ENCODE data around the gene TDP1.
"Not testable (repeated sequence)": the region's sequence is repeated elsewhere in the genome, so short reads cannot be mapped to it uniquely, and the experiment has no call there.

The TDP1 gene

DNA sequence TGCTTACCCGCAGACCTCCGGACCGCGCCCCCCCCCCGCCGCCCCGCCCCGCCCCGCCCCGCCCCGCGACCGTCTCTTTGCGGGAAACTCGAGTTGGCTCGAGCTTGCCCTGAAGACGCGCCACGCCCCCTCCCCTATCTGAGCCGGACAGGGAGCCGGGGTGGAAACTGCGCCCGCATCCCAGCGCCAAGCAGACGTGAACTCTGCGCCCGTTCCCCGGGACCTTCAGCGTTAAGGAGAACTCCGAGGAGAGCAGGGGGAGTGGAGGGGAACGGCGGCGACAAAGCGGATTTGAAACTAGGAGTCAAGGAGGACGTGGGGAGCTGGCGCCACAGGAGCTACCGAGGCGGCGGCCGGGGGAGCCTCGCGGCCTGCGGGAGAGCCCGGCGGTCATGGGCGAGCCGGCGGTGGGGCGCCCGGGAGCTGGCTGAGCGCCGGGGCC is 106.0 kb downstream of the TDP1 start, which contains the start of gene KCNK13:
Gene KCNK13, plus strand, starts transcription at position 310 of the 442 bp plus-strand sequence. CDS start 212 bp downstream, outside the sequence.
- WGBS (ENCODE audit: insufficient coverage, insufficient read length), result no CpG with 5 or more reads among the region's 52 CpGs
- Histone ChIP-seq H3K4me3 (ENCODE audit: low read length) (peak within 1 kb of the TSS; percentile 63; the same call in 1 of the 2 replicates), H3K27me3 (ENCODE audit: control insufficient read depth, insufficient read depth, low read length) (peaks cover 33% of the 10 kb centered on the region), H3K4me1 (ENCODE audit: control insufficient read depth, insufficient read depth, low read length) (no peaks in the 10 kb centered on the region), H3K36me3 (ENCODE audit: control insufficient read depth, insufficient read depth, low read length) (no peaks in the 10 kb centered on the region; the same call in 1 of the 2 replicates), H3K27ac (ENCODE audit: low read length) (no peak within 1 kb of the TSS), H3K9me3 (ENCODE audit: control insufficient read depth, insufficient read depth, low read length) (no peaks in the 10 kb centered on the region)
- DNase-seq (ENCODE audit: low read depth, low spot score), result no peak

DNA sequence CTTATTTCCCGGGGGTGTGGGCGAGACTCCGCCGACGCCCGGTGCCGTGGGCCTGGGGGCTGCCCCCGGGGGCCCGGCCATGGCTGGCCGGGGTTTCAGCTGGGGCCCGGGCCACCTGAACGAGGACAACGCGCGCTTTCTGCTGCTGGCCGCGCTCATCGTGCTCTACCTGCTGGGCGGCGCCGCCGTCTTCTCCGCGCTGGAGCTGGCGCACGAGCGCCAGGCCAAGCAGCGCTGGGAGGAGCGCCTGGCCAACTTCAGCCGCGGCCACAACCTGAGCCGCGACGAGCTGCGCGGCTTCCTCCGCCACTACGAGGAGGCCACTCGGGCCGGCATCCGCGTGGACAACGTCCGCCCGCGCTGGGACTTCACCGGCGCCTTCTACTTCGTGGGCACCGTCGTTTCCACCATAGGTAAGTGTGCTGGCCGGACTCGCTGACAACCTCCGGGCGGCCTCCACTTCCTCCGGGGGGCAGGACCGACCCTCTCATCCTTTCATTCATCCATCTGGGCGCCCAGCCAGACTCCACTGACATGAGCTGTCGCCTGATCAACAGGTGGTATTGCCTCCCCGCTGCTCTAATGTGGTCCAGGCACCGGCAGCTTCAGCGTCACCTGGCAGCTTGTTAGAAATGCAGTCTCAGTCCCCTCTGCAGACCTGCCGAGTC is 106.5 kb downstream of the TDP1 start:
- no CpG with 5 or more reads among the region's 63 CpGs for WGBS (ENCODE audit: insufficient coverage, insufficient read length)
- Histone ChIP-seq H3K27ac (ENCODE audit: low read length) (no peak overlapping the region), H3K4me1 (ENCODE audit: control insufficient read depth, insufficient read depth, low read length) (no peaks in the 10 kb centered on the region), H3K9me3 (ENCODE audit: control insufficient read depth, insufficient read depth, low read length) (no peaks in the 10 kb centered on the region), H3K36me3 (ENCODE audit: control insufficient read depth, insufficient read depth, low read length) (no peaks in the 10 kb centered on the region; the same call in 1 of the 2 replicates), H3K27me3 (ENCODE audit: control insufficient read depth, insufficient read depth, low read length) (peaks cover 33% of the 10 kb centered on the region), H3K4me3 (ENCODE audit: low read length) (peak overlapping the region; percentile 39; the same call in 1 of the 2 replicates)
- no peak for DNase-seq (ENCODE audit: low read depth, low spot score)

DNA sequence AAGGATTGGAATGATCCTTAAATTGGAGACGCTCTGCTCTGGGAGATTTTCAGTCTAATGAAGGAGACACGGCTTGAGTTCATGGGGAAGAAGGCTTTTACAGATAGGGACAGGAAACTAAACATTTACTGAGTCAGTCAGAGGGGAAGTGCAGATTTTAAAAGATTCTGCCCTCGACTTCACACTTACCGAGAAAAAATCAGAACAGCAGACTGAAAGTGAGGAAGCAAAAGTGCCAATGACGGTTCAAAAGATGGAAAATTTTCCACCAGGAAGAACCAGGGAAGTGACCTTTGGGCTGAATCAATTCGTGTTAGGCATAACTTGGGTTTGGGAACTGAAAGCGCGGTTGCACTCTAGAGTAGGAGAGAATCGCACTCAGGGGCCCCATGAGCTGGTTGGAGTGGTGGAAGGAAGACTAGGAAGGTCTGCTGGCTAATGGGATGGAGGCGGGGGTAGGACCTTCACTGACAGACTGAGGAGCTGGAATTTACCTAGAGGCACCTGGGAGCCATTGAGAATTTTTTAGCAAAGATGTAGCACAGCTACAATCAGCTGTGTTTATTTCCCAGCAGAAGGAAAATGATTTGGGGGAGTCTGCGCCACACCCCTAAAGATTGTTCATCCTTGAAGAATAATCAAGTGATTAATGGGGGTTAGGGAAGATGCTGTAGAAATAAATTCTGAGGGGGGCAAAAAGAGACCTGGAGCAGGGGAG is 107.3 kb downstream of the TDP1 start:
- WGBS (ENCODE audit: insufficient coverage, insufficient read length), result no CpG with 5 or more reads among the region's 11 CpGs
- Histone ChIP-seq H3K27ac (ENCODE audit: low read length) (no peak overlapping the region), H3K27me3 (ENCODE audit: control insufficient read depth, insufficient read depth, low read length) (peaks cover 33% of the 10 kb centered on the region), H3K4me1 (ENCODE audit: control insufficient read depth, insufficient read depth, low read length) (no peaks in the 10 kb centered on the region), H3K4me3 (ENCODE audit: low read length) (peak overlapping the region; percentile 39; the same call in 1 of the 2 replicates), H3K9me3 (ENCODE audit: control insufficient read depth, insufficient read depth, low read length) (no peaks in the 10 kb centered on the region), H3K36me3 (ENCODE audit: control insufficient read depth, insufficient read depth, low read length) (no peaks in the 10 kb centered on the region; the same call in 1 of the 2 replicates)
- no peak for DNase-seq (ENCODE audit: low read depth, low spot score)

DNA sequence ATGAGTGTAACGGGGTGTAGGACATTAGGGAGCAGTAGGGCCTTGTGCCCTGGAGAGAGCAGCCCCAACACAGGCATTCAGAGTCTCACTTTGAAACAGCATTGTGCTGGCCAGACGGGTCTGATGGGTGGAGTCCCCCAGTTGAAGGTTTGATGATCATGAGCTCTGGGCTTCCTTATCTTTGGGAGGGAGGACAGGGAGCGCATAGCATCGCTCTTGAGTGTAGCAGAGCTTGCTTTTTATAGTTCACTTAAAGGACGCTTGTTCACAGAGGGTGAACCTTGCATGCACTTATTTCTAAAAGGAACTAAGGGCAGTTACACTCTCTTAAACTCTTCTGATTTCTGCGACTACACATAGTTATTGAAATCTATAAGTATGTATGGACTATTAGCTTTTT is 116.6 kb downstream of the TDP1 start:
- Histone ChIP-seq H3K9me3 (ENCODE audit: control insufficient read depth, insufficient read depth, low read length) (no peaks in the 10 kb centered on the region), H3K27ac (ENCODE audit: low read length) (no peak overlapping the region), H3K4me1 (ENCODE audit: control insufficient read depth, insufficient read depth, low read length) (no peaks in the 10 kb centered on the region), H3K27me3 (ENCODE audit: control insufficient read depth, insufficient read depth, low read length) (no peaks in the 10 kb centered on the region), H3K36me3 (ENCODE audit: control insufficient read depth, insufficient read depth, low read length) (no peaks in the 10 kb centered on the region), H3K4me3 (ENCODE audit: low read length) (no peak overlapping the region)
- no peak for DNase-seq (ENCODE audit: low read depth, low spot score)
- no CpG with 5 or more reads among the region's 6 CpGs for WGBS (ENCODE audit: insufficient coverage, insufficient read length)

DNA sequence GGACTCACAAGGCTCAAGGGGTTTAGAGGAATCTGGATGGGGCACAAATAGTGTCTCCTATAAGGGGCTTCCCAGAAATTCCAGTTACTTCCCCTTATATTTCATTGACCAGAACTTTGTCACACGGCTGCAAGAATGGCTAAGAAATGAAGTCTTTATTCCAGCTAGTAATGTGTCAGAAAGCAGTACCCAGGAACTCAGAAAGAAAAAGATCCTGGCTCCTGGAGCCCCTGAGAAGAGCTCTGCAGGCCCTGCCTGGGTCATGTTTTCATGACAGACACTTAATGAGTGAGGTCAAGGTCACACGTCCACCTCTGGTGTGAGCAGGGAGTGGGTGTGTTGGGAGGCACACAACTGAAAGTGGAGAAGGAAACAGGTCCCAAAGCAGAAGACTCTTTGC is 123.8 kb downstream of the TDP1 start:
- no peaks in the 10 kb centered on the region for H3K27me3 ChIP-seq (ENCODE audit: control insufficient read depth, insufficient read depth, low read length)
- no peak overlapping the region for H3K4me3 ChIP-seq (ENCODE audit: low read length)
- no peak overlapping the region for H3K27ac ChIP-seq (ENCODE audit: low read length)
- no peak for DNase-seq (ENCODE audit: low read depth, low spot score)
- WGBS (ENCODE audit: insufficient coverage, insufficient read length), result no CpG with 5 or more reads among the region's 2 CpGs
- no peaks in the 10 kb centered on the region for H3K9me3 ChIP-seq (ENCODE audit: control insufficient read depth, insufficient read depth, low read length)
- H3K4me1 ChIP-seq (ENCODE audit: control insufficient read depth, insufficient read depth, low read length), result no peaks in the 10 kb centered on the region
- no peaks in the 10 kb centered on the region for H3K36me3 ChIP-seq (ENCODE audit: control insufficient read depth, insufficient read depth, low read length)

DNA sequence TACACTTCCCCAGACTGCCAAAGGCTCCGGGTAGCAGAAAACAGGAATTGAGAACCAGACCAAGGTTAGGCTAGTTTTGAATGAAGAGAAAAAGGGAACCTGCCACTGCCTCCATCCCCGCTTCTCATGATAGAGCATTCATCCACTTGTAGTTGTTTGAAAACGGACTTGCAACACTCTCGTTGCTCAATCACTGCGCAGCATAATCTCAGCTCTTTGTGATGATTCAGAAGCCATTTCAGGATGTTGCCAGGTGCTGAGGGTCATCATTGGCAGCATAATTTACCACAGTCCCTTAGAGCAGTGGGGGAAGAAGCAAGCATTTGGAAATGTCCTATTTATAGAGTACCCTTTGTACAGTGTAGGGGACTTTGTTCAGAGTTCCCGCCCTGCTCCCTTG is 131.7 kb downstream of the TDP1 start:
- Histone ChIP-seq H3K4me1 (ENCODE audit: control insufficient read depth, insufficient read depth, low read length) (no peaks in the 10 kb centered on the region), H3K36me3 (ENCODE audit: control insufficient read depth, insufficient read depth, low read length) (no peaks in the 10 kb centered on the region), H3K9me3 (ENCODE audit: control insufficient read depth, insufficient read depth, low read length) (no peaks in the 10 kb centered on the region), H3K27me3 (ENCODE audit: control insufficient read depth, insufficient read depth, low read length) (no peaks in the 10 kb centered on the region), H3K27ac (ENCODE audit: low read length) (no peak overlapping the region), H3K4me3 (ENCODE audit: low read length) (no peak overlapping the region)
- no peak for DNase-seq (ENCODE audit: low read depth, low spot score)
- no CpG with 5 or more reads among the region's 6 CpGs for WGBS (ENCODE audit: insufficient coverage, insufficient read length)

DNA sequence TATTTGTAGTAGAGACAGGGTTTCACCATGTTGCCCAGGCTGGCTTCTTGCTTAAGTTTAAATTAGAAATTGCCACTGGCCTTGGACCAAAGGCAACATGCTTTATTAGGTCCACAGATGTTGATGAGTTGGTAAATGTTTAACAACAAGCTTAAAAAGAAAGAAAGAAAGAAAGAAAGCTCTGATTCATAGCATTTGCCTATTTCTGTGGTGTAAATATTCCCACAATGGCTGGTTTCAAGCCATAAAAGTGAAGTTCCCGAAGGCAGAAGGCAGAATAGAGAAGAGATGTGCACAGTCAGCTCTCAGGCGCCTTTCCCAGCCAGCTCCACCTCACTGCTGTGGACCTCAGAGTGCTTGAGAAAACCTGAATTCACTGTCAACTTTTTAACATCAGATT is 132.4 kb downstream of the TDP1 start:
- DNase-seq (ENCODE audit: low read depth, low spot score), result no peak
- H3K27ac ChIP-seq (ENCODE audit: low read length), result no peak overlapping the region
- WGBS (ENCODE audit: insufficient coverage, insufficient read length), result no CpG with 5 or more reads among the region's 2 CpGs
- H3K36me3 ChIP-seq (ENCODE audit: control insufficient read depth, insufficient read depth, low read length), result no peaks in the 10 kb centered on the region
- H3K4me1 ChIP-seq (ENCODE audit: control insufficient read depth, insufficient read depth, low read length), result no peaks in the 10 kb centered on the region
- no peaks in the 10 kb centered on the region for H3K9me3 ChIP-seq (ENCODE audit: control insufficient read depth, insufficient read depth, low read length)
- H3K4me3 ChIP-seq (ENCODE audit: low read length), result no peak overlapping the region
- H3K27me3 ChIP-seq (ENCODE audit: control insufficient read depth, insufficient read depth, low read length), result no peaks in the 10 kb centered on the region

DNA sequence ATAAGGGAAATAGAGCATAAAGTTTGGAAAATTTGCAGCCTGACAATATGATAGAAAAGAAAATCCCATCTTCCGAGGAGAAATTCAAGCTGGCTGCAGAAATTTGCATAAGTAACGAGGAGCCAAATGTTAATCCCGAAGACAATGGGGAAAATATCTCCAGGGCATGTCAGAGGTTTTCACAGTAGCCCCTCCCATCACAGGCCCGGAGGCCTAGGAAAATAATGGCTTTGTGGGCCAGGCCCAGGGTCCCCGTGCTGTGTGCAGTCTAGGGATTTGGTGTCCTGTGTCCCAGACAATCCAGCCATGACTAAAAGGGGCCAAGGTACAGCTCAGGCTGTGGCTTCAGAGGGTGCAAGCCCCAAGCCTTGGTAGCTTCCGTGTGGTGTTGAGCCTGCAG is 133.8 kb downstream of the TDP1 start:
- H3K9me3 ChIP-seq (ENCODE audit: control insufficient read depth, insufficient read depth, low read length); H3K36me3 ChIP-seq (ENCODE audit: control insufficient read depth, insufficient read depth, low read length); H3K4me1 ChIP-seq (ENCODE audit: control insufficient read depth, insufficient read depth, low read length); H3K4me3 ChIP-seq (ENCODE audit: low read length); H3K27me3 ChIP-seq (ENCODE audit: control insufficient read depth, insufficient read depth, low read length); DNase-seq (ENCODE audit: low read depth, low spot score); H3K27ac ChIP-seq (ENCODE audit: low read length): not testable (repeated sequence)
- WGBS (ENCODE audit: insufficient coverage, insufficient read length), result no CpG with 5 or more reads among the region's 6 CpGs

DNA sequence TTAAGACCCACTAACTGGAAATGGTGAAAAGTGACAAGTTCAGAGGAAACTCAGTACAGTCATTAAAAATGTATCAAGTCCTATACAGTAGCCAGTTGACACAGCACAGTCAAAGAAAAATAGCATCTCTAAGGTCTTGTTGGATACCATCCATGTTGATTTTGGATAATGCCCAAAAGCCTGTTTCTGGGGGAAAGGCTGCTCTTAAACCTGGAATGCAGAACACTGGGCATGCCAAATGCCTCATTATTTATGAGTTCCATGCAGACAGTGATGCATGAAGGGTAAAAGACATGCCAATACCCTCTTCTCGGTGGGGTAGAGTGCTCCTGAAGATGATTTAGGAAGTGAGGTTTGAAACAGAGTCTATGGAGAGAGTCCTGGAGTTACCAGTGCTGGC is 135.7 kb downstream of the TDP1 start:
- no peaks in the 10 kb centered on the region for H3K9me3 ChIP-seq (ENCODE audit: control insufficient read depth, insufficient read depth, low read length)

DNA sequence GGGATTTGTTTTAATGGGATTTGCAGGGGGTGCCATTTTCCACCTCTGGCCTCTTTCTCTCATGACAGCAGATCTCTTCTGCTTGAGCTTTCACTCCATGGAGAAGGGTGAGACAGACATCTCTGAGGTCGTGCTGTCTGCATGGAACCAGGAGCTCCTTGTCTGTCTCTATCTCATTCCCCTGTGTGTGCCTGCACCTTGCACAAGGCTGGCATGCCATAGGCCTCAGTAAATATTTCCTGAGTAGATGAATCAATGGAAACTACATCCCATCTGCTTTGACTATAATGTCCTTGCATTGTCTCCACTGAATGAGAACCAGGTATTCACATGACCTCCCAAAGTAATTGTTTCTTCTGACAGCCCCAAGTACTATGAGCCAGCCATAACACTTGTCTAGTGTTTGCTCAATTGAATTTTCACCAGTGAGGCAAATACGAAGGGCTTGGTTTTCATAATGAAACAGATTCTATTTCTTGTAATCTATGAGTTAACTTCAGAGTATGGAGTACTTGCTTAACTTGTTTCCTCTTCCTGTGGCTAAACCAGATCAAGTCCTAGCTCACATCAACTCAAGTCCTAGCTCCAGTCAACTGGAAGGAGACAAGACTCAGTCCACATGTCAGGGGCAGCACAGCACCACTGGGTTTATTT is 138.3 kb downstream of the TDP1 start:
- Histone ChIP-seq H3K36me3 (ENCODE audit: control insufficient read depth, insufficient read depth, low read length) (no peaks in the 10 kb centered on the region), H3K27ac (ENCODE audit: low read length) (no peak overlapping the region), H3K27me3 (ENCODE audit: control insufficient read depth, insufficient read depth, low read length) (no peaks in the 10 kb centered on the region), H3K9me3 (ENCODE audit: control insufficient read depth, insufficient read depth, low read length) (no peaks in the 10 kb centered on the region), H3K4me3 (ENCODE audit: low read length) (no peak overlapping the region), H3K4me1 (ENCODE audit: control insufficient read depth, insufficient read depth, low read length) (peaks cover 3% of the 10 kb centered on the region; the same call in 1 of the 2 replicates)
- no peak for DNase-seq (ENCODE audit: low read depth, low spot score)
- no CpG with 5 or more reads among the region's 2 CpGs for WGBS (ENCODE audit: insufficient coverage, insufficient read length)

More for the DNA sequence above, 135.7 kb downstream of the TDP1 start:
- no CpG with 5 or more reads among the region's 1 CpG for WGBS (ENCODE audit: insufficient coverage, insufficient read length)
- no peak for DNase-seq (ENCODE audit: low read depth, low spot score)
- no peaks in the 10 kb centered on the region for H3K27me3 ChIP-seq (ENCODE audit: control insufficient read depth, insufficient read depth, low read length)
- no peak overlapping the region for H3K27ac ChIP-seq (ENCODE audit: low read length)
- no peak overlapping the region for H3K4me3 ChIP-seq (ENCODE audit: low read length)
- H3K4me1 ChIP-seq (ENCODE audit: control insufficient read depth, insufficient read depth, low read length), result no peaks in the 10 kb centered on the region
- H3K36me3 ChIP-seq (ENCODE audit: control insufficient read depth, insufficient read depth, low read length), result no peaks in the 10 kb centered on the region
